OCI-LY7 (cell line): ENCODE data around the gene ZNF879. TPM values are rescaled to one million over a fixed set of nuclear protein-coding genes. Genes with fewer than 3 reads are reported as not detected.

Source experiments
- BruUV-seq: library from RNA; stranded (reverse); fragments of 400-500 nt; replicated peaks from 2 replicates; lab custom pipeline; 2021; lab: Mats Ljungman, UMichigan
- CTCF ChIA-PET: fragments of 300-600 bp; sonication (Branson Sonifier 250); formaldehyde crosslinking; loops from one replicate; lab custom pipeline; 2022; ENCODE audit warnings: antibody characterized with exemption; ENCODE audit not compliant: unreplicated experiment; lab: Charles Lee
- POLR2A ChIA-PET: fragments of 300-600 bp; sonication (Branson Sonifier 250); formaldehyde crosslinking; loops from one replicate; lab custom pipeline; 2022; ENCODE audit warnings: antibody characterized with exemption; lab: Charles Lee
- DNase-seq: peaks from one replicate; pipeline ENCODE4 v3.0.0-alpha.2; 2015; ENCODE audit warnings: low spot score
- H2AFZ ChIP-seq: fragments of 200-600 bp; sonication (generic), shearing (Covaris generic); 2 replicates; pipeline ENCODE4 v1.6.1; 2014; ENCODE audit warnings: mild to moderate bottlenecking, antibody characterized with exemption, low read length, moderate library complexity
- H3K27ac ChIP-seq: fragments of 200-600 bp; sonication (generic); 2 replicates; pipeline ENCODE4 v1.5.1; 2014; ENCODE audit warnings: mixed run types, low read depth, mild to moderate bottlenecking, moderate library complexity, low read length, inconsistent platforms; ENCODE audit not compliant: poor library complexity, severe bottlenecking
- H3K36me3 ChIP-seq: fragments of 200-600 bp; sonication (generic); 2 replicates; pipeline ENCODE4 v1.6.1; 2014; ENCODE audit warnings: mild to moderate bottlenecking, antibody characterized with exemption, low read length, moderate library complexity, mixed read lengths; ENCODE audit not compliant: insufficient read depth
- H3K4me1 ChIP-seq: fragments of 200-600 bp; sonication (generic); 2 replicates; pipeline ENCODE4 v1.5.1; 2014; ENCODE audit warnings: mild to moderate bottlenecking, low read length; ENCODE audit not compliant: insufficient read depth, poor library complexity, severe bottlenecking
- H3K4me2 ChIP-seq: fragments of 200-600 bp; sonication (generic); 2 replicates; pipeline ENCODE4 v1.6.1; 2014; ENCODE audit warnings: mild to moderate bottlenecking, low read length
- H3K4me3 ChIP-seq: fragments of 200-600 bp; sonication (generic); 2 replicates; pipeline ENCODE4 v1.5.1; 2014; ENCODE audit warnings: mild to moderate bottlenecking, low read depth, low read length; ENCODE audit not compliant: poor library complexity, severe bottlenecking
- H3K79me2 ChIP-seq: fragments of 200-600 bp; sonication (generic); 2 replicates; pipeline ENCODE4 v1.6.1; 2016; ENCODE audit warnings: low read depth, mild to moderate bottlenecking, low read length, moderate library complexity, mixed read lengths; ENCODE audit not compliant: insufficient read depth
- H3K9me2 ChIP-seq: fragments of 200-600 bp; sonication (generic); 2 replicates; pipeline ENCODE4 v1.6.1; 2016; ENCODE audit warnings: mild to moderate bottlenecking, low read length, mixed read lengths; ENCODE audit not compliant: insufficient read depth
- H3K9me3 ChIP-seq: fragments of 200-600 bp; sonication (generic); 2 replicates; pipeline ENCODE4 v1.6.1; 2014; ENCODE audit warnings: mild to moderate bottlenecking, mixed run types, low read length, mixed read lengths
- H4K20me1 ChIP-seq: fragments of 200-600 bp; sonication (generic); 2 replicates; pipeline ENCODE4 v1.6.1; 2014; ENCODE audit warnings: mild to moderate bottlenecking, antibody characterized with exemption, low read length, moderate library complexity, mixed read lengths; ENCODE audit not compliant: insufficient read depth
- EZH2phosphoT487 ChIP-seq: fragments of 200-600 bp; sonication (generic); IDR thresholded peaks from 2 replicates; pipeline ENCODE4 v1.6.1; 2018; ENCODE audit warnings: low read depth, borderline replicate concordance, mild to moderate bottlenecking, mixed run types, antibody characterized with exemption, low read length, moderate library complexity, mixed read lengths
- intact Hi-C: fragments of 100-400 bp; cut with micrococcal nuclease; formaldehyde crosslinking; loops from one replicate; pipeline ENCODE4 v1.10.0; 2022; ENCODE audit not compliant: unreplicated experiment
- total RNA-seq, 2 experiments: library from RNA; depleted of rRNA in 1 of 2; stranded (reverse); fragments of >200 nt in 1 of 2; shearing (Covaris generic) in 1 of 2; gene quantifications; 2 replicates each; pipeline ENCODE4 v1.2.3, GENCODE V29; 2014 to 2022
- TF ChIP-seq, protein P1 (sequence below): fragments of 200-600 bp; sonication (generic); conservative IDR thresholded peaks from 2 replicates; pipeline ENCODE4 v1.5.1; 2014; ENCODE audit warnings: mild to moderate bottlenecking, antibody characterized with exemption, low read length, moderate library complexity, mixed read lengths

Gene ZNF879
- total RNA-seq, 2 experiments from 2014 or later: 0.55 to 1.3 TPM

DNA sequence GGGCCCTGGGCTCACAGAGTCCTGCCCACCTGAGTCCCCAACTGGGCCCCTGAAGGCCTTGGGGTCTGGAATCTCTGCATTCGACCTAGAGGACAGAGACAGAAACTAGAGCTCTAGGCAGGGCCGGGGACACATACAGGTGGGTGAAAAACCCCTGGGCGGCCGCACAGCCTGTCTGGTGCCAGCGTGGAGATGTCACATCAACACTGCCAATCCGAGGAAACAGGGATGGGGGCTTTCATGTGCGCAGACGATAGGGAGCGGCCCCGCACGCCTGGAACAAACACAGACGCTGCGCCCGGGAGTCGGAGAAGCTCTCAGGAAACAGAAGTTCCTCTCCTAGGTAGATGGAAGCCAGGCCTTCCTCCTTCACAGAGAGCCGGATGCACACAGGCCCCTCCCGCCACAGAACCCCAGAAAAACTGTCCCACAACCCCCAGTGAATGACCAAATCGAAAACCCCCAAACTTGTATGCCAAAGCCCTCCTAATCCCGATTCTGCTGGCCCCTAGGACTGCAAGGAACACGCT lies 30.3 kb upstream of the ZNF879 start:
- no peaks in the 10 kb centered on the region for H3K9me3 ChIP-seq
- H3K4me2 ChIP-seq: no peak overlapping the region
- intact Hi-C loops: no loop called here
- H3K9me2 ChIP-seq: no peaks in the 10 kb centered on the region
- no peak overlapping the region for H3K27ac ChIP-seq
- BruUV-seq: no TSS peak
- no peaks in the 10 kb centered on the region for H3K4me1 ChIP-seq
- H3K79me2 ChIP-seq: no peaks in the 10 kb centered on the region
- no peak overlapping the region for H2AFZ ChIP-seq
- no peak for DNase-seq
- ChIA-PET POLR2A (no interaction called here), CTCF (no interaction called here)
- TF ChIP-seq EZH2phosphoT487: no peak
- TF ChIP-seq, protein P1, sequence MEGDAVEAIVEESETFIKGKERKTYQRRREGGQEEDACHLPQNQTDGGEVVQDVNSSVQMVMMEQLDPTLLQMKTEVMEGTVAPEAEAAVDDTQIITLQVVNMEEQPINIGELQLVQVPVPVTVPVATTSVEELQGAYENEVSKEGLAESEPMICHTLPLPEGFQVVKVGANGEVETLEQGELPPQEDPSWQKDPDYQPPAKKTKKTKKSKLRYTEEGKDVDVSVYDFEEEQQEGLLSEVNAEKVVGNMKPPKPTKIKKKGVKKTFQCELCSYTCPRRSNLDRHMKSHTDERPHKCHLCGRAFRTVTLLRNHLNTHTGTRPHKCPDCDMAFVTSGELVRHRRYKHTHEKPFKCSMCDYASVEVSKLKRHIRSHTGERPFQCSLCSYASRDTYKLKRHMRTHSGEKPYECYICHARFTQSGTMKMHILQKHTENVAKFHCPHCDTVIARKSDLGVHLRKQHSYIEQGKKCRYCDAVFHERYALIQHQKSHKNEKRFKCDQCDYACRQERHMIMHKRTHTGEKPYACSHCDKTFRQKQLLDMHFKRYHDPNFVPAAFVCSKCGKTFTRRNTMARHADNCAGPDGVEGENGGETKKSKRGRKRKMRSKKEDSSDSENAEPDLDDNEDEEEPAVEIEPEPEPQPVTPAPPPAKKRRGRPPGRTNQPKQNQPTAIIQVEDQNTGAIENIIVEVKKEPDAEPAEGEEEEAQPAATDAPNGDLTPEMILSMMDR: no peak
- no peaks in the 10 kb centered on the region for H4K20me1 ChIP-seq
- no peaks in the 10 kb centered on the region for H3K36me3 ChIP-seq
- H3K4me3 ChIP-seq: no peak overlapping the region

DNA sequence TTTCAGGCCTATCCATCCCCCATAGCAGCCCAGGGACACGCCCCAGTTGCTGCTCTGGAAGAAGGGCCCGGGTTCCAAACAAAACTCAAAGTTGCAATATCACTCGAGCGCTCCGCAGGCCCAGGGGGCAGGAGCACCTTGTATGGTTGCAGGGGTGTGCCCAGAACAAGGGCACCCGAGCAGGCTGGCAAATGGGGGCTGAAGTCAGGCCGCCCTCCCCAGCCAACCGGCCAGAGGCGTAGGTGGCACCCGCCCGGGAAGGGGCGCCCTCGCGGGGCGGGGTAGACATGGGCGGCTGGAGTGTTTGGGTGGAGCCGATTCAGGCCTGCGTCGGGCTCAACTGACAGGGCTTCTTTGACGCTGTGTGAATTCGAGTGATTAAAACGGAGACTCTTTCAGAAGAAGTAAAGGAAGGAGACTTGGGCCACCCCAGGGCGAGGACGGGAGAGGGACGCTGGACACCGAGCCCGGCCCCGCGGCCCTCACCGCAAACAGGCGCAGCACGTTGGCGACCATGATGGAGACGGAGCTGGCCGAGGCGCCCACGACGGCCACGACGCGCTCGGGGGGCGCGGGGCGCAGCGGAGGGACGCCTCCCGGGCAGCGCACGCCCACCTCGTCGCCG lies 29.5 kb upstream of the ZNF879 start:
- TF ChIP-seq EZH2phosphoT487: no peak
- TF ChIP-seq, protein P1: no peak
- no peaks in the 10 kb centered on the region for H3K4me1 ChIP-seq
- H3K4me3 ChIP-seq: no peak overlapping the region
- no peak overlapping the region for H3K4me2 ChIP-seq
- CTCF ChIA-PET: no interaction called here
- no peaks in the 10 kb centered on the region for H3K79me2 ChIP-seq
- no peaks in the 10 kb centered on the region for H3K36me3 ChIP-seq
- no peaks in the 10 kb centered on the region for H3K9me3 ChIP-seq
- no peak overlapping the region for H3K27ac ChIP-seq
- DNase-seq: no peak
- no TSS peak for BruUV-seq
- no peak overlapping the region for H2AFZ ChIP-seq
- H4K20me1 ChIP-seq: no peaks in the 10 kb centered on the region
- intact Hi-C loops: no loop called here
- POLR2A ChIA-PET: no interaction called here
- no peaks in the 10 kb centered on the region for H3K9me2 ChIP-seq

DNA sequence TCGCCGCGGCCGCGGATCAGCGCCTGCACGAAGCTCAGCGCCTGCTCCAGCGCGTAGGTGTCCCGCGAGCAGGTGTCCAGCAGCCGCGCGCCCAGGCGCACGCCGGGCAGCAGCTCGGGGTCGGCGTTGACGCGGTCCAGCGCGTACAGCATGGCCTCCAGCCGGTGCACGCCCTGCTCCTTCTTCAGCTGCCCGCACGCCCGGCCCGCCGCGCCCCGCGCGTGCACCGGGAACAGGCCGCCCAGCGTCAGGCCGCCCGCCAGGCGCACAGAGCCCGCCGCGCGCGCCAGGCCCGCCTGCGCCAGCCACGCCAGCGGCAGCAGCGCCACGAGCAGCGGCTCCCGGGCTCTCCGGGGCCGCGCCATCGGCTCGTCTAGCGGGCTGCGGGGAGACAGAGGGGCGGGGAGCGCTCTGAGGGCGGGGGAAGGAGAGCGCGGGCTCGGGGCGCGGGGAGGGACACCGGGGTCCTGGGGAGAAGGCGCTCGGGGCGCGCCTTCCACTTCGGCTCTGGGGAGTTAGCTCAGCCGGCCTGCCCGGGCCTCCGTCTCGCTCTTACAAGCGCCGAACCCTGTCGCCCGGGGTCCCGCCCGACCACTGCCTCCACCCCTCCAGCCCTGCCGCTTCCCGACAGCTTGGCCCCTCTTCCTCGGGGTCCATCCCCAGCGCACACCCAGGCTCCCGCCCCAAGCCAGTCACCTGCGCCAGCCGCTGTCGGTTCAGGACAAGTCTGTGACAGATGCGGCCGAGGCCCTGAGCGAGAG lies 28.8 kb upstream of the ZNF879 start, which contains the start of gene GRM6:
GRM6 (minus strand) TSS at position 741 of the 761 bp plus-strand sequence; CDS start at position 365, 376 bp downstream.
- no peak for DNase-seq
- Histone ChIP-seq H3K9me2 (no peaks in the 10 kb centered on the region), H3K4me2 (no peak within 1 kb of the TSS), H3K9me3 (no peaks in the 10 kb centered on the region), H3K79me2 (no peaks in the 10 kb centered on the region), H2AFZ (no peak within 1 kb of the TSS), H4K20me1 (no peaks in the 10 kb centered on the region), H3K4me1 (no peaks in the 10 kb centered on the region), H3K36me3 (no peaks in the 10 kb centered on the region), H3K27ac (no peak within 1 kb of the TSS), H3K4me3 (no peak within 1 kb of the TSS)
- BruUV-seq: no TSS peak
- POLR2A ChIA-PET: no interaction called here
- no peak for TF ChIP-seq EZH2phosphoT487
- TF ChIP-seq, protein P1: no peak
- intact Hi-C loops: no loop called here
- CTCF ChIA-PET: no interaction called here
